ENCODE measurements around the gene NAV3.

The NAV3 gene

GRCh38 chr12:77941401-77941800, 110.7 kb downstream of the NAV3 start:
- H3F3A ChIP-seq (ENCODE audit: insufficient read depth, low read length) = no peaks in the 10 kb centered on the region
- no peak overlapping the region for H2AFZ ChIP-seq (ENCODE audit: low read length)
- no peaks in the 10 kb centered on the region for H3K9me2 ChIP-seq (replicated peaks; ENCODE audit: insufficient read depth, low read length)
- TF ChIP-seq EZH2 (optimal IDR thresholded peaks at IDR 0.05; ENCODE audit: low read depth, low read length) (no peak), EZH2phosphoT487 (IDR thresholded peaks at IDR 0.05; ENCODE audit: low read length) (no peak)
- TF ChIP-seq, protein P1, sequence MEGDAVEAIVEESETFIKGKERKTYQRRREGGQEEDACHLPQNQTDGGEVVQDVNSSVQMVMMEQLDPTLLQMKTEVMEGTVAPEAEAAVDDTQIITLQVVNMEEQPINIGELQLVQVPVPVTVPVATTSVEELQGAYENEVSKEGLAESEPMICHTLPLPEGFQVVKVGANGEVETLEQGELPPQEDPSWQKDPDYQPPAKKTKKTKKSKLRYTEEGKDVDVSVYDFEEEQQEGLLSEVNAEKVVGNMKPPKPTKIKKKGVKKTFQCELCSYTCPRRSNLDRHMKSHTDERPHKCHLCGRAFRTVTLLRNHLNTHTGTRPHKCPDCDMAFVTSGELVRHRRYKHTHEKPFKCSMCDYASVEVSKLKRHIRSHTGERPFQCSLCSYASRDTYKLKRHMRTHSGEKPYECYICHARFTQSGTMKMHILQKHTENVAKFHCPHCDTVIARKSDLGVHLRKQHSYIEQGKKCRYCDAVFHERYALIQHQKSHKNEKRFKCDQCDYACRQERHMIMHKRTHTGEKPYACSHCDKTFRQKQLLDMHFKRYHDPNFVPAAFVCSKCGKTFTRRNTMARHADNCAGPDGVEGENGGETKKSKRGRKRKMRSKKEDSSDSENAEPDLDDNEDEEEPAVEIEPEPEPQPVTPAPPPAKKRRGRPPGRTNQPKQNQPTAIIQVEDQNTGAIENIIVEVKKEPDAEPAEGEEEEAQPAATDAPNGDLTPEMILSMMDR (IDR thresholded peaks at IDR 0.05; ENCODE audit: low read length) = no peak
- H3K4me2 ChIP-seq (ENCODE audit: low read depth, low read length) = no peak overlapping the region
- H3K36me3 ChIP-seq (replicated peaks; ENCODE audit: insufficient read depth, low read length) = no peaks in the 10 kb centered on the region
- no peak overlapping the region for H3K27ac ChIP-seq (ENCODE audit: low read length)
- H3K9ac ChIP-seq (ENCODE audit: low read length) = no peak overlapping the region
- no peaks in the 10 kb centered on the region for H4K20me1 ChIP-seq (ENCODE audit: insufficient read depth, low read length)
- no peaks in the 10 kb centered on the region for H3K4me1 ChIP-seq (ENCODE audit: low read length)
- no peak overlapping the region for H3K4me3 ChIP-seq (ENCODE audit: low read length)
- H3K79me2 ChIP-seq (ENCODE audit: low read length) = no peaks in the 10 kb centered on the region
- no peaks in the 10 kb centered on the region for H3K9me3 ChIP-seq (replicated peaks; ENCODE audit: insufficient read depth, low read length)
- H3K27me3 ChIP-seq (replicated peaks; ENCODE audit: insufficient read depth, low read length) = no peaks in the 10 kb centered on the region
- DNase-seq = no peak

DNA sequence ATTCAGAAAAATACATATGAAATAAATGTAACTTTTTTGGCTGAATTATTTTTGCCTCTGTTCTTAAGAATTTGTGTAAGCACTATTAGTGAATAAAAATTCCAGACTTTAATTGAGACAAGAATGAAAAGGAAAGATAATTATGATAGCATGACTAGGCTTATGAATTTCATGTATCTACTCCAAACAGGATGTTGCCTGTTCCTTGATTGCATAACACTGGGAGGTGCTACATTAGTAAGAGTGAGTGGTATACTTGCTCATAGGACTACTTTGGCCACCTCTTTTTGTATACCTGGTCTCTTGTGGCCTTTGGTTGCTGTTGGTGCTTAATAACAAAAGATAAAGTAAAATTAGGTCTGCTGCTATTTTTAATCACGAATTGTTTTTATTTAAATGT, 112.8 kb downstream of the NAV3 start:
- Histone ChIP-seq H3K27ac (ENCODE audit: low read length) (no peak overlapping the region), H3K27me3 (replicated peaks; ENCODE audit: insufficient read depth, low read length) (no peaks in the 10 kb centered on the region), H3K36me3 (replicated peaks; ENCODE audit: insufficient read depth, low read length) (no peaks in the 10 kb centered on the region), H3K9me3 (replicated peaks; ENCODE audit: insufficient read depth, low read length) (no peaks in the 10 kb centered on the region), H3K4me2 (ENCODE audit: low read depth, low read length) (no peak overlapping the region), H3F3A (ENCODE audit: insufficient read depth, low read length) (no peaks in the 10 kb centered on the region), H4K20me1 (ENCODE audit: insufficient read depth, low read length) (no peaks in the 10 kb centered on the region), H3K4me3 (ENCODE audit: low read length) (no peak overlapping the region), H2AFZ (ENCODE audit: low read length) (no peak overlapping the region), H3K4me1 (ENCODE audit: low read length) (no peaks in the 10 kb centered on the region), H3K79me2 (ENCODE audit: low read length) (no peaks in the 10 kb centered on the region), H3K9me2 (replicated peaks; ENCODE audit: insufficient read depth, low read length) (no peaks in the 10 kb centered on the region), H3K9ac (ENCODE audit: low read length) (no peak overlapping the region)
- TF ChIP-seq, protein P1 (IDR thresholded peaks at IDR 0.05; ENCODE audit: low read length) = no peak
- TF ChIP-seq EZH2 (optimal IDR thresholded peaks at IDR 0.05; ENCODE audit: low read depth, low read length) = no peak
- TF ChIP-seq EZH2phosphoT487 (IDR thresholded peaks at IDR 0.05; ENCODE audit: low read length) = no peak
- no peak for DNase-seq

GRCh38 chr12:77946541-77947061, 115.9 kb downstream of the NAV3 start:
- no peak for DNase-seq
- H3K9me3 ChIP-seq (replicated peaks; ENCODE audit: insufficient read depth, low read length) = no peaks in the 10 kb centered on the region
- H3K4me1 ChIP-seq (ENCODE audit: low read length) = no peaks in the 10 kb centered on the region
- no peaks in the 10 kb centered on the region for H3K79me2 ChIP-seq (ENCODE audit: low read length)
- H3K9me2 ChIP-seq (replicated peaks; ENCODE audit: insufficient read depth, low read length) = no peaks in the 10 kb centered on the region
- H3K27ac ChIP-seq (ENCODE audit: low read length) = no peak overlapping the region
- H3K4me3 ChIP-seq (ENCODE audit: low read length) = no peak overlapping the region
- TF ChIP-seq EZH2phosphoT487 (IDR thresholded peaks at IDR 0.05; ENCODE audit: low read length) (no peak), EZH2 (optimal IDR thresholded peaks at IDR 0.05; ENCODE audit: low read depth, low read length) (no peak)
- TF ChIP-seq, protein P1 (IDR thresholded peaks at IDR 0.05; ENCODE audit: low read length) = no peak
- no peak overlapping the region for H2AFZ ChIP-seq (ENCODE audit: low read length)
- no peak overlapping the region for H3K9ac ChIP-seq (ENCODE audit: low read length)
- H4K20me1 ChIP-seq (ENCODE audit: insufficient read depth, low read length) = no peaks in the 10 kb centered on the region
- H3K4me2 ChIP-seq (ENCODE audit: low read depth, low read length) = no peak overlapping the region
- no peaks in the 10 kb centered on the region for H3K27me3 ChIP-seq (replicated peaks; ENCODE audit: insufficient read depth, low read length)
- H3K36me3 ChIP-seq (replicated peaks; ENCODE audit: insufficient read depth, low read length) = no peaks in the 10 kb centered on the region
- H3F3A ChIP-seq (ENCODE audit: insufficient read depth, low read length) = no peaks in the 10 kb centered on the region
